LoVo (cell line): ENCODE results near the gene SERPINA10.

Experiments used
- DNase-seq: peaks from one replicate; pipeline ENCODE4 v3.0.0-alpha.2; 2016; ENCODE audit warnings: low spot score

The SERPINA10 gene

GRCh38 chr14:94292872-94293577 lies at the start of gene SERPINA10:
SERPINA10 (minus strand) TSS chr14:94293268; CDS start chr14:94290593, 2,675 bp downstream.
- no peak for DNase-seq

GRCh38 chr14:94342334-94342934 lies 49.4 kb upstream of the SERPINA10 start:
- DNase-seq = peak; percentile 93

- DNase-seq = no peak
Observed at GRCh38 chr14:94341656-94342333, 48.7 kb upstream of the SERPINA10 start.

GRCh38 chr14:94340533-94340932 lies 47.5 kb upstream of the SERPINA10 start:
- no peak for DNase-seq

GRCh38 chr14:94338023-94338422 lies 45.0 kb upstream of the SERPINA10 start:
- no peak for DNase-seq

GRCh38 chr14:94337274-94337673 lies 44.2 kb upstream of the SERPINA10 start:
- DNase-seq = no peak

GRCh38 chr14:94334872-94335271 lies 41.8 kb upstream of the SERPINA10 start:
- DNase-seq = no peak

GRCh38 chr14:94332587-94332986 lies 39.5 kb upstream of the SERPINA10 start:
- DNase-seq = no peak

- DNase-seq = no peak
Observed at GRCh38 chr14:94332063-94332583, 39.1 kb upstream of the SERPINA10 start.

GRCh38 chr14:94331462-94331861 lies 38.4 kb upstream of the SERPINA10 start:
- DNase-seq = no peak

GRCh38 chr14:94330857-94331256 lies 37.8 kb upstream of the SERPINA10 start:
- DNase-seq = no peak

- no peak for DNase-seq
Observed at GRCh38 chr14:94330432-94330831, 37.4 kb upstream of the SERPINA10 start.

- no peak for DNase-seq
Observed at GRCh38 chr14:94329857-94330256, 36.8 kb upstream of the SERPINA10 start.

- no peak for DNase-seq
Observed at GRCh38 chr14:94328196-94328595, 35.1 kb upstream of the SERPINA10 start.

GRCh38 chr14:94322648-94323570 lies 29.8 kb upstream of the SERPINA10 start, which contains the start of gene SERPINA6:
SERPINA6 (minus strand) TSS chr14:94323336; CDS start chr14:94314648, 8,688 bp downstream.
- DNase-seq = no peak

- no peak for DNase-seq
Observed at GRCh38 chr14:94321421-94322271, 28.6 kb upstream of the SERPINA10 start.

- peak; percentile 31 for DNase-seq
Observed at GRCh38 chr14:94320243-94320642, 27.2 kb upstream of the SERPINA10 start.

GRCh38 chr14:94317259-94317658 lies 24.2 kb upstream of the SERPINA10 start:
- DNase-seq = no peak

- no peak for DNase-seq
Observed at GRCh38 chr14:94316692-94317091, 23.6 kb upstream of the SERPINA10 start.

GRCh38 chr14:94314890-94315289 lies 21.8 kb upstream of the SERPINA10 start:
- DNase-seq = no peak
